Vagina (tissue), 2 donors: ENCODE results near the gene PRMT9.

Experiments
- POLR2A ChIP-seq, 2 donors: fragments of 450-650 bp; IDR thresholded peaks; one replicate each; pipeline ENCODE4 v1.6.1; 2017; ENCODE audit warnings: antibody characterized with exemption in 2 of 2, mild to moderate bottlenecking in 2 of 2, moderate library complexity in 2 of 2
- POLR2AphosphoS5 ChIP-seq, 2 donors: sonication (generic); formaldehyde crosslinking; IDR thresholded peaks; one replicate each; pipeline ENCODE4 v1.9.0; 2017; ENCODE audit warnings: antibody characterized with exemption in 2 of 2, mild to moderate bottlenecking in 2 of 2, low read depth in 1 of 2; ENCODE audit not compliant: insufficient read depth in 1 of 2
- TF ChIP-seq, protein P1 (sequence below), 3 experiments: fragments of 450-650 bp in 2 of 3; fragments of 200-600 bp in 1 of 3; sonication (generic) in 1 of 3; IDR thresholded peaks; one replicate each; pipeline ENCODE4 v1.5.1; 2017 to 2019; ENCODE audit warnings: antibody characterized with exemption in 3 of 3, mild to moderate bottlenecking in 2 of 3, moderate library complexity in 2 of 3

DNA sequence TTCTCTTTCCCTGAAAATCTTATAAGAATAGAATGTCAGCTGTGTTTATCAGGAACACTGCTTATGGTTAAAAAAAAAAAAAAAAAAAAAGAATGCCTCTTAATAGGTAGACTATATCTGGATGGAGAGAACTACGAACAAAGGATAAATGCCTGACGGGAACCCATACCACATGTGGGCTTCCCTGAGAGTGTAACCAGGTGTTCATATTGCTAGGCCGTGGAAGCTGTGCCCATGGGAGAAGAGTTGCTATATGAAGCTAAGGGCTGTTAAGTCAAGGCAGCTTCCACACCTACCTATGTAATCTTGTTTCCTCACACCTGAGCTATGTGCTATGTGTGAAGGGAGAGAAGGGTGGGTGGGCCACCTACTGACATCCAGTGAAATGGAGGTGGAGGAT is 39.5 kb downstream of the PRMT9 start:
- TF ChIP-seq, protein P1, sequence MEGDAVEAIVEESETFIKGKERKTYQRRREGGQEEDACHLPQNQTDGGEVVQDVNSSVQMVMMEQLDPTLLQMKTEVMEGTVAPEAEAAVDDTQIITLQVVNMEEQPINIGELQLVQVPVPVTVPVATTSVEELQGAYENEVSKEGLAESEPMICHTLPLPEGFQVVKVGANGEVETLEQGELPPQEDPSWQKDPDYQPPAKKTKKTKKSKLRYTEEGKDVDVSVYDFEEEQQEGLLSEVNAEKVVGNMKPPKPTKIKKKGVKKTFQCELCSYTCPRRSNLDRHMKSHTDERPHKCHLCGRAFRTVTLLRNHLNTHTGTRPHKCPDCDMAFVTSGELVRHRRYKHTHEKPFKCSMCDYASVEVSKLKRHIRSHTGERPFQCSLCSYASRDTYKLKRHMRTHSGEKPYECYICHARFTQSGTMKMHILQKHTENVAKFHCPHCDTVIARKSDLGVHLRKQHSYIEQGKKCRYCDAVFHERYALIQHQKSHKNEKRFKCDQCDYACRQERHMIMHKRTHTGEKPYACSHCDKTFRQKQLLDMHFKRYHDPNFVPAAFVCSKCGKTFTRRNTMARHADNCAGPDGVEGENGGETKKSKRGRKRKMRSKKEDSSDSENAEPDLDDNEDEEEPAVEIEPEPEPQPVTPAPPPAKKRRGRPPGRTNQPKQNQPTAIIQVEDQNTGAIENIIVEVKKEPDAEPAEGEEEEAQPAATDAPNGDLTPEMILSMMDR (IDR thresholded peaks at IDR 0.05): no peak
- no peak for TF ChIP-seq POLR2A (IDR thresholded peaks at IDR 0.05)
- TF ChIP-seq POLR2AphosphoS5 (IDR thresholded peaks at IDR 0.05; ENCODE audit: insufficient read depth in 1 of 2, low read depth in 1 of 2): no peak
